HG03558 (cell line): ENCODE measurements around the gene STK16.

Source experiments
- ATAC-seq: cut with Tn5 transposase; IDR thresholded peaks from one replicate; pipeline ENCODE4 v1.9.1; 2021; ENCODE audit warnings: moderate number of reproducible peaks; ENCODE audit not compliant: unreplicated experiment; ENCODE audit errors: extremely low read depth

Gene STK16

DNA sequence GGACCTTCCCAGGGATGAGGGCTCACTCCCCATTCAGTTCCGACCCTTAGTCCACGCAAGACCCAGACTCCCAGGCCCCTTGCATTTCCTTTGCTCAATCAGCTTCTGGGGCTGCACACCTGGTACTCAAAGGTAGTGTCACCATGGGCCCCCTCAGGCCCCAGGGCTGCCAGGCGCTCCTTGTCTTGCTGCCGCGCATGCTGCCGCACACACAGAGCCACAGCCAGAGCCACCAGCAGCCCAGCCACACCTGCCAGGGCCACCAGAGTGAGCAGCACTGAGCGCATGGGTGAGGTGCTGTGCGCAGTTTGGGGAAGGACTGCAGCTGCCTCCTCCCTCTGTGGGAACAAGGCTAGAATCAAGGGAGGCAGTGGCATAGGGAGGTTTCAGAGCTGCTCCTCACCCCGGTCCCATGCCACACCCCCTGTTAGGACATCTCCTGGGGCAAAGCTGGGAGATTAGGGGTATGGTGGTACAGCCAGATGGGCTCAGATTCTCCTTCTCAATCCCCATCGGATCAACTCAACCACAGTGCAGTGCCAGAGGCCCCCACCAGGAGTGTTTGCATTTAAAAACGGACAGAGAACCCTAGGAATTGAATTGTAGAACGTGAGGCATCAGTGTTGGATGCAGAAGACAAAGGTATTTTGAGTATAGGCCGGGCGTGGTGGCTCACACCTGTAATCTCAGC lies 52.6 kb downstream of the STK16 start:
- ATAC-seq: no peak

DNA sequence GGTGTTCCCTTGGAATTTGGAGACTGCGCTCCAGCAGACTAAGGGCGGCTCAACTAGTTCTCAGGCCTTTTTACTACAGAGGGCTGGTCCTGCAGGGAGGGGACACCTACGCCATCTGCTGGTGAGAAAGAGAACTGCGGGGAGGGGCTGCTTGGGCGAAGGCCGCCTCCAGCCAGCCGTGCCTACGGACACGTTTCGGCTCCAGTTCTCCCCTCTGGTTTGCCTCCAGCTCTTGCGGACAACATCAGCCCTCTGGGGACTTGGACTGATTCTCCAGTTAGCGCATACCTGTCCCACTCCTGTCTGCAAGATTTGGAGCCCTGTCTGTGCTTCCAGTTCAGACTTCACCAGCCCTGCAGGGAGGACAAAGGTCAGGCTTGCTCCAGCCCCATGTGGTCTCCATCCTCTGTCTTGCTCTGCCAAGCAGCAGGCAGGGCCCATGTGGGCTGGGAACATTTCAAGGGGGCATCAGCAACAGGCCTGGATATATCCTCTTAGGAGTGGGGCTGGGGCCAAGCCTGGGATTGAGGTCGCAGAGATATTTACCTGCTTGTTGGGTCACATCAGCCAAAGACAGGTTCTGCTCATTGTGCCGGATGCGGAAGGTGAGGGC lies 53.6 kb downstream of the STK16 start:
- ATAC-seq: no peak

DNA sequence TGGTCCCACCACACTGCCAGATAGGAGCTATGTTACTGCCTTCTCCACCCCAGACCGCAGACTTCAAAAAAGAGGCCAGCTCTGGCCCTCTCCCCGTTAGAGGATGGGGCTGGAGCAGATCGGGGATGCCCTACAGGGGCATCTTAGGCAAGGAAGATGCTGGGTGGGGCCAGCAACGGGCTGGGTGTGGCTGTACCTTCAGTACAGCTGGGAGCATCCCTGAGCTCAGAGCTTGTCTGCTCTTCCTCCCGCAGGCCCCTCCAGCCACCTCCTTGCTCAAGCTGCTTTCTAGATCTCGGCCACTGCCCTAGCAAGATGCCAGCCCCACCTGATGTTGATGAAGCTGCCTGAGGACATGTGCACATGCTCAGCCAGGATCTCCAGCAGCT lies 54.1 kb downstream of the STK16 start:
- ATAC-seq: no peak
